D721Med (cell line): ENCODE data around the gene PRND.
"Not testable (repeated sequence)": the region's sequence is repeated elsewhere in the genome, so short reads cannot be mapped to it uniquely, and the experiment has no call there.

Experiments
- DNase-seq: peaks from one replicate; pipeline ENCODE4 v3.0.0; 2011; ENCODE audit warnings: low spot score; ENCODE audit not compliant: insufficient read length
- FAIRE-seq: peaks from 2 replicates; lab custom pipeline; 2011; peaks lifted over from hg19 to GRCh38; lab: Jason Lieb, UNC
- TF ChIP-seq, protein P1 (sequence below): IDR thresholded peaks from 2 replicates; pipeline ENCODE4 v1.5.1; 2012; ENCODE audit warnings: mild to moderate bottlenecking, control low read depth; ENCODE audit not compliant: insufficient read depth; ENCODE audit errors: missing control alignments

Gene PRND

GRCh38 chr20:4767084-4767483 lies 45.4 kb downstream of the PRND start:
- TF ChIP-seq, protein P1, sequence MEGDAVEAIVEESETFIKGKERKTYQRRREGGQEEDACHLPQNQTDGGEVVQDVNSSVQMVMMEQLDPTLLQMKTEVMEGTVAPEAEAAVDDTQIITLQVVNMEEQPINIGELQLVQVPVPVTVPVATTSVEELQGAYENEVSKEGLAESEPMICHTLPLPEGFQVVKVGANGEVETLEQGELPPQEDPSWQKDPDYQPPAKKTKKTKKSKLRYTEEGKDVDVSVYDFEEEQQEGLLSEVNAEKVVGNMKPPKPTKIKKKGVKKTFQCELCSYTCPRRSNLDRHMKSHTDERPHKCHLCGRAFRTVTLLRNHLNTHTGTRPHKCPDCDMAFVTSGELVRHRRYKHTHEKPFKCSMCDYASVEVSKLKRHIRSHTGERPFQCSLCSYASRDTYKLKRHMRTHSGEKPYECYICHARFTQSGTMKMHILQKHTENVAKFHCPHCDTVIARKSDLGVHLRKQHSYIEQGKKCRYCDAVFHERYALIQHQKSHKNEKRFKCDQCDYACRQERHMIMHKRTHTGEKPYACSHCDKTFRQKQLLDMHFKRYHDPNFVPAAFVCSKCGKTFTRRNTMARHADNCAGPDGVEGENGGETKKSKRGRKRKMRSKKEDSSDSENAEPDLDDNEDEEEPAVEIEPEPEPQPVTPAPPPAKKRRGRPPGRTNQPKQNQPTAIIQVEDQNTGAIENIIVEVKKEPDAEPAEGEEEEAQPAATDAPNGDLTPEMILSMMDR = no peak
- no peak for DNase-seq
- FAIRE-seq = no peak

DNA sequence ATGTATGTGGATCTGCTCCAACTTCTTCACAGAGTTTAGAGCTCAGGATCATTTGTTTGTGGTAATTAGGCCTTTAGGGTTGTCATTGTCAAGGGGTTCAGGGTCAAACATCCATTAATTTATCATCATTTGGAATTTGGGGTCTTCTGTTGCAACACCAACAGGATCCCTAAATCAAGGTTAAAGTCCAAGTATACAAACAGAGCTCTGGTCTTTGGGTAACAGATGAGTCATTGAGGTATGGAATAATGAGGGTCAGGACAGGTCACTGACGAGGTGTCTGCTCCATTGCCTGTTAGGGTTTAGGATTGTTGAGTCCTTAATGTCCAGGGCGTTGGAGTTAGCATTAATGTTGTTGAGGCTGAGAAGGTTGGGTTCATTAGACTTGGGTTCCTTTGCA lies 47.6 kb downstream of the PRND start:
- TF ChIP-seq, protein P1 = no peak
- FAIRE-seq = no peak
- no peak for DNase-seq

DNA sequence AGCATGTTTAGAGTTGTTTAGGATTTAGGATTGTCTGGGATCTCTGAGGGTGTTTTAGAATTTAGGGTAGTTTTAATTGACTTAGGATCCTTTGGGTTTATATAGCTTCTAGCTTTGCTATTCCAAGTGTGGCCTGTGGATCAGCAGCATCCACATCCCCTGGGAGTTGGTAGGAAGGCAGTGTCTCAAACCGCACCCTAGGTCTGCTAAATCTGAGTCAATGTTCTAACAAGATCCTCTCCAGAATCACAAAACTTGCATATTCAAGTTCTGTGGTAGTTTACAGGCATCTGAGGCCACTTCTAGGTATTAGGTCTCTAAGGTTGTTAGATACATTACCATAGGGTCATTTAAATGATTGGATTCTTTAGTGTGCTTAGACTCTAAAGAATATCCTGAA lies 48.3 kb downstream of the PRND start:
- FAIRE-seq (no peak), DNase-seq (no peak)
- TF ChIP-seq, protein P1 = no peak

GRCh38 chr20:4771004-4771403 lies 49.3 kb downstream of the PRND start:
- TF ChIP-seq, protein P1 = no peak
- DNase-seq = no peak
- no peak for FAIRE-seq

- TF ChIP-seq, protein P1 = no peak
- no peak for DNase-seq
- no peak for FAIRE-seq
Observed at GRCh38 chr20:4772132-4772531, 50.4 kb downstream of the PRND start.

DNA sequence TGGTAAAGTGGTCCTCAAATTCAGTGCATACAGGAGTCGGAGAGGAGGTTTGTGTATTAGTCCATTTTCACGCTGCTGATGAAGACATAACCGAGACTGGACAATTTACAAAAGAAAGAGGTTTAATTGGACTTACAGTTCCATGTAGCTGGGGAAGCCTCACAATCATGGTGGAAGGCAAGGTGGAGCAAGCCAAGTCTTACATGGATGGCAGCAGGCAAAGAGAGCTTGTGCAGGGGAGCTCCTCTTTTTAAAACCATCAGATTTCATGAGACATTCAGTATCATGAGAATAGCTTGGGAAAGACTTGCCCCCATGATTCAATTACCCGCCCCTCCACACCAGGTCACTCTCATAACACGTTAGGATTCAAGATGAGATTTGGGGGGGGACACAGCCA lies 51.3 kb downstream of the PRND start:
- FAIRE-seq, DNase-seq: not testable (repeated sequence)

DNA sequence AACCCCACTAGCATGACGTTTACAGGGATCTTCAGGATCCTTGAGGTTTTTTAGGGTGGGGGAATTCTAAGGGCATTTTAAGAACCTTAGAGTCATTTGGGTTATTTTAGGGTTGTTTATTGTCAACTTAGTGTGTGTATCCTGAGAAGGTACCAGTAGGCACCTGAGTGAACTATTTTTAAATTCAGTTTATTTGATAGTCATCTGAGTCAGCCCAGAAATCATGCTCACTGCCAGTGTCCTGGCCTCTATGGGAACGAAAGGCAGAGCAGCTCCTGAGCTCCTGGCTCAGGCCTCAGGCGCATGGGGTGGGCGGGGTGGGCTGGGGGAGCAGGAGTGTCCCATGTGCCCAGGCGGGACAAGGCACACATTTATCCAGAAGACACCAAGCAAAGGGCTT lies 52.0 kb downstream of the PRND start:
- FAIRE-seq (no peak), DNase-seq (no peak)
- TF ChIP-seq, protein P1 = no peak

GRCh38 chr20:4774207-4774606 lies 52.5 kb downstream of the PRND start:
- DNase-seq = no peak
- FAIRE-seq = no peak

More at GRCh38 chr20:4774207-4774606, 52.5 kb downstream of the PRND start:
- TF ChIP-seq, protein P1 = no peak
